Ammon's horn (tissue), 1 donor: Measurements from ENCODE around the gene WDFY4.

Source experiments
- DNase-seq: peaks from one replicate; pipeline ENCODE4 v3.0.0-alpha.2; 2016; ENCODE audit warnings: low spot score

The WDFY4 gene

DNA sequence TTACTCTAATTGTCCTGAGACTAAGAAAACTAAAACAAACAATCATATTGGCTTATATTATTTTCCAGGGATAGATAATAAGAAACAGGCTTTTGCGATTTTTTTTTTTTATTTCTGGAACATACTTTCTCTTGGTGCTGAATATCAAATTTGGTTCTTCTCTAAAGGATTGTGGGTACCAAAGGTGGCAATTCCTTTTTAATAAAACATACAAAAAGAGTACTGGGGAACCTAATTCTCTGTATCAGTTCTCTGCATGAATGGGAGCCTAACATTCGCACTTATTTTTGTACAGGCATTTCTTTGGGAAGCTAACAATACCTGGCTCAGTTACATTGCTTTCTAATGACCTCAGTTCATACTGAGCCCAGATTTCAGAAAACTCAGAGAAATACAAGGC is 222.2 kb downstream of the WDFY4 start:
- DNase-seq: no peak

DNA sequence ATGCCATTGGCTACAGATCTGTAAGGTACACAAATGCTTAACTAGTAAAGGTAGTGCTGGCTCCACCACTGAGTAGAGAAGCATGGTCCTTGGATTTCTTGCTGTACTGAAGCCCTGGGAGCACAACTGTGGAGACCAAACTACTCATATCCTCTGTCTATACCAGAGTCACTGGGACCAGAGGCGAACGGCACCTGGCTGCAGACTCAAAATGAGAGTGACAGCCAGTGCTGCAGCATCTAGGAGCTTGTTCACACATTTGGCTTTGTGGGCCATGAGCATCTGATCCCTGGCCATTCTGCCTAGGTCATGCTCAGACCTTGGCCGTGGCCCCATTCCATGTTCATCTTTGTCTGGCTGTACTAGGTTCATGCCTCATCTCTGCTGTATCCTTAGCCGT is 223.1 kb downstream of the WDFY4 start:
- DNase-seq: no peak

DNA sequence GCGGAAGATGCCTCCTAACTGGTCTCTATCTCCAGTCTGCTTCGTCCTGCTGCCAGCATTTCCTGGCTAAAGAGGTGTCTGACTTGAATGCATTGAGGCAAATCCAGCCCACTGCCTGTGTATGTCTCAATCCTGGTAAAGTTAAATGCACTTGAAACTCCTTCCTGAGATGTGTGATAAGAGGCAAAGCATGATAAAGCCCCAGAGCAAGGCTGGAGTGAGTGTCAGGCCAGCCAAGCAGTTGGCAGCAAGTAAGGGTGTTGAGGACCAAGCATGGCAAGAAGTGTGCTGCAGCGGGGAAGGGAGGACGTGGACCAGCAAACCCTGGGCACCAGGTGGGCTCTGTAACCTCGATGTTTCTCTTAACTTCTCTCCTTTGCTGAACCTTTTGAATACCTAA is 225.9 kb downstream of the WDFY4 start:
- DNase-seq: no peak

DNA sequence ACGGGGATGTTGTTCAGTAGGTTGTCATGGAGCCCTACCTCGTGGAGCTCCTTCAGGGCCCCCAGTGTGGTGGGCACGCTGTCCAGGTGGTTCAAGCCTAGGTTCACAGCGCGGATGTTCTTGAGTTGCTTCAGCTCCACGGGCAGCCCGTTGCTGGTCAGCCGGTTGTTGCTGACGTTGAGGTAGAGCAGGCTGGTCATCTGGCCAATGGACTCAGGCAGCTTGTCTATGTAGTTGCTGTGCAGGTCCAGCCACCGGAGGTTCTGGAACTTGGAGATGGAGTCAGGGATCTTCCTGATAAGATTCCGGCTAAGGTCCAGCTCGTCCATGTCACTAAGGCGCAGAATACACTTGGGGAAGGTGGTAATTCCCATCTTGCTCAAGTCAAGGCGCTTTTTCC is 229.0 kb downstream of the WDFY4 start:
- no peak for DNase-seq

DNA sequence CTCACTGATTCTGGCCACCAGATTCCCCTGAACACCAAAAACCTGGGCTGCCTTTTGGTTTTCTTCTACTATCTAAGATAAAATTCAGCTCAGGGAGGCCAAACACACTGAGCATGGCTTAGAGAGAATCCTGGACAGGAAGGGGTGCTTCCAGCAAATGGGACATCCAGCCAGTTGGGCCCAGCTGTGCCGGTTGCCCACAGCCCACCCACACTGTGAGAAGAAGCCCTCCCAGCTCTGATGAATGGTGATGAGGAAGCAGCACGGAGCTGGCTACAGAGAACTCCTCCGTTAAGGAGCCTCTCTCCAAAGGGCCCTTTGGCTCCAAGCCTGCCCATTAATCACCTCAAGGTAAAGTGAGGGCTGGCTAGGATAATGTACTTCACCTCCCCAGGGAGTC is 239.1 kb downstream of the WDFY4 start:
- no peak for DNase-seq

DNA sequence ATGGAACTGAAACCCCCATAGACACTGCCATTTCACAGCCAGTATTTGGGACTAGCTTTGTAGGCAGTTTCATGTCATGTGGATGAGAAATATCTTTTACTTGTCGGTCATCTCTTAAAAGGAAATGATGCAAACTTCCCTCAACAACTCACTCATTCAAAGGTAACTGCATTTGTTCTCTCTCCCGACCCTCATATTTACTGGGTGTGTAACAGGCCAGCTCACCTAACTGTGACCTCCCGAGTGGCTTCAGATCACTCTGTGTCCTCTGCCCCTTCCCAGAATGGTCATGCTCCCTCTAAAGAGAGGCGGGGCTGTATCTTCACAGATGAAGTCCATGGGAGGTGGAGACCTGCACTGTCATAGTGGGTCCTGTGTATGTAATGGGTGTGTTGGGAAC is 240.3 kb downstream of the WDFY4 start:
- DNase-seq: no peak

DNA sequence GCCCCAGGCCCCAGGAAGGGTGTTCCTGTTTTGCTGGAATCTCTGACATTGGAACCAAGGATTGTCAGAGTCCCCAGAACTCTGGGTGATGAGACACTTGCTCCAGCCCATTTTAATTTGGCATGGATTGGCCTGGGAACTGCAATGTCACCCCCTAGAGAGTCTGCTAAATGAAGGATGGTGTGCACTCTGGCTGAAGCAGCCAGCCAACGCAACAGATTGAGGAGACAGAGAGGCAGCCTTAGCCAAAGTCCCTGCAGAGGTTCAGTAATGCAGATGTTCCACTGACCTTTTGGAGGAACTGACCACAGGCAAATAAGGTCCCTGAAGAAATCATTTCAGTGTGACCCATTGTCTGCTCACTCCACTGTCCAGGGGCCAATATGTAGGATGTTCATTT is 241.6 kb downstream of the WDFY4 start:
- DNase-seq: no peak

DNA sequence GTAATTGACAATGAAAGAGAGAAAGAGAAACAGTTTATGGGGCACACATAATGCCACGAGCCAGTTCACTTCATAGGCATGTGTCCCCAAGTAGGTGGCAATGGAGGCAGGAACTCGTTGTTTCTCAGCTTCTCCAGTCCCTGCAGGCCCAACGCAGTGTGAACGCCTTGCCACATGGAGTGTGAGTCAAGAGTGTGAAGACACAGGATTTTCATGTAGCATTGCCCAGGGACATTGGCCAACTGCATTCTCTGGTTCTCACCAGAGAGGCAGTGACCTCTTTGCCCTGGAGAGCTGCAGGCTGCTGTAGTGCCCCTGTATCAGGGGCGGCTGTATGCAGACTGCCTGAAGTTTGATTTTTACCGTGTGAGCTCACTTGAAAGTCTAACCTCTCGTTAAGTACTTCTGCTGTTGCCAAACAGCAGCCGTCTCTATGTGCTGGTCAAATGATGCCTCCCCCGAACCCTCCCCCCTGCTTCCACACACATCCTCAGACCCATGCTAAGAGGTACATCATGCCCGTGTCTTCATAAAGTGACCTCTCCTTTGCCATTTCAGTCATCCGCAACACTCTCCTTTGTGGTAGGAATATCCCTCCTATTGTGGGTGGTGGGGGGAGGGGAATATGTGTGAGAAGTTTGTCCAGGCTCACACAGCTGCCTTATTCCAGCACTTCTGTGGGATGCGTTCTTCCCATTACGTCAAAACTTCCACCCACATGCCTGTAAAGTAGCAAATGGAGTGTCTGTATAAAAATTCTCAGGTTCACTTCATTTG is 242.3 kb downstream of the WDFY4 start:
- no peak for DNase-seq

DNA sequence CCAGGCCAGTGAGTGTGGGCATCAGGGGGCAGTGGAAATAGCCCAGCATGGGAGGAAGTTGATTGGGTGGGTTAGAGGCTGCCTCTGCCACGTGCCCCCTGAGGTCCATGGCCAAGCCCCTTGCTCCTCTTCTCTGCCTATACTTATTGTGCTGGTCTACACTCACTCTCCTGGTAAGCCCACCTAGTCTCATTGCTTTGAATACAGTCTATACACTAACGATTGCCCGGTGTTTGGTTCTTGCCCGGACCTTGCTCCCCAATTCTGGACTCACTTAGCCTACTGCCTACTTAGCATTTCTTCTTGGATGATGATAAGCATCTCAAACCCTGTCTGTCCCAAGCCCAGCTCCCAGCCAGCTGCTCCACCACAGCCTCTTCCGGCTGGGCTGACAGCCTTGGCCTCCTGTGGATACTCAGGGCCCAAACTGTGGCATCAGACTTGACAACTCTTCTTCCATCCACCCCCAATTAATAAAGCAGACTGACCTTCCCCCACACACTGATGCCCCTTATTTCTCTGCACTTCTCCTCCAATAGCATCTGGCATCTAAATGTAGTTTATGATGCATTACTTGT is 244.8 kb downstream of the WDFY4 start:
- DNase-seq: no peak

DNA sequence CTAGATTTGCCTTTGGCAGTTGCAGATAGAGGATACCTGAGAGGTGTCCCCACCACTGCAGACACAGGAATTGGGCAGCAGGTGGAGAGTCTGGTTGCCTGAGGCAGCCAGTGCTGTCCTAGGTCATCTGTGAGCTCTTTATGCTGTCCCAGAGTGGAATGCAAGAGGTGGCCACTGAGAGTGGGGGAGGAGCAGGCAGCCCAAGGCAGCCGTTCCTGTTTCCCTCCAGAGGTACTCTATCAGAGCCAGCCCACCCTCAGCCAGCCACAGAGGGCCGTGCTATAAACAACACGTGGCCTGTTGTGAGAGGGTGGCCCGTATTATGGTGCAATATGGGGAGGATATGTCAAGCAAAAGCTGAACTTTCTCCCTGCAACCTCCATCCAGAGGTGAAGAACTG is 246.5 kb downstream of the WDFY4 start:
- DNase-seq: no peak

DNA sequence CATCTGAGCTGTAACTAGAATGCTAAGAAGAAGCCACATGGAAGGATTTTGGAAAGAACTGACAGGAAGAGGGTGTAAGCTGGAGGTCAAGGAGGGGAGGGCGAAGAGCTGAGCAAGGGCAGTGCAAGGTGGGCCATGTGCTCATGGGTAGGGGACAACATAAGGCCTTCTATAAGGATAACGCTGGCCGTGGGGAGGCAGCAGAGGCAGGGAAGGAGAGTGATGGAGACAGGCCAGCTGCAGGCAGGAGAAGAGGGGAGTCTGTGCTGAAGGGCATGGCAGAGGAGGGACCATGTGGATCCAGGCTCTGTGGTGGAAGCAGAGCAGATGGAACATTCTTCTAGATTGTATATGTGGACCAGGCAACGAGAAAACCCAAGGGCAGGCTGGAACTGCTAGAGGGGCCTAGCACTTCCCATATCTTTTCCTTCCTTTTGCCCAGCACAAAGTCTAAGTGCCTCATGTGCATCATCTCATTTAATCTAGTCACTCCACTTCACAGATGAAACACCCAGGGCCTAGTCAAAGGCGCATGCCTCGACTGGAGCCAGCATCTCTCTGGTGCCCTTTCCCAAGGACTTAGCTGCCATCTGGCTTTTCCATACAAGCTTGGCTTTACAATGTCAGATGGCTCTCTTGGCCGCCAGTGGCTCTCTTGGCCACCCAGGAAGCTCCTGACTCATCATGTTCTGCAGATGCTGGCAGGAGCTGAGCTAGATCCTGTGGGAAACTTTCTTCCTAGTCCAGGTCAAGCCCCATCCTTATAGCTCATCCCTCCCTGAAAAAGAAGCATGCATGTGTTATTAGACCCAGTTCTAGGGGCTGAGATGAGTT is 248.4 kb downstream of the WDFY4 start:
- DNase-seq: no peak

DNA sequence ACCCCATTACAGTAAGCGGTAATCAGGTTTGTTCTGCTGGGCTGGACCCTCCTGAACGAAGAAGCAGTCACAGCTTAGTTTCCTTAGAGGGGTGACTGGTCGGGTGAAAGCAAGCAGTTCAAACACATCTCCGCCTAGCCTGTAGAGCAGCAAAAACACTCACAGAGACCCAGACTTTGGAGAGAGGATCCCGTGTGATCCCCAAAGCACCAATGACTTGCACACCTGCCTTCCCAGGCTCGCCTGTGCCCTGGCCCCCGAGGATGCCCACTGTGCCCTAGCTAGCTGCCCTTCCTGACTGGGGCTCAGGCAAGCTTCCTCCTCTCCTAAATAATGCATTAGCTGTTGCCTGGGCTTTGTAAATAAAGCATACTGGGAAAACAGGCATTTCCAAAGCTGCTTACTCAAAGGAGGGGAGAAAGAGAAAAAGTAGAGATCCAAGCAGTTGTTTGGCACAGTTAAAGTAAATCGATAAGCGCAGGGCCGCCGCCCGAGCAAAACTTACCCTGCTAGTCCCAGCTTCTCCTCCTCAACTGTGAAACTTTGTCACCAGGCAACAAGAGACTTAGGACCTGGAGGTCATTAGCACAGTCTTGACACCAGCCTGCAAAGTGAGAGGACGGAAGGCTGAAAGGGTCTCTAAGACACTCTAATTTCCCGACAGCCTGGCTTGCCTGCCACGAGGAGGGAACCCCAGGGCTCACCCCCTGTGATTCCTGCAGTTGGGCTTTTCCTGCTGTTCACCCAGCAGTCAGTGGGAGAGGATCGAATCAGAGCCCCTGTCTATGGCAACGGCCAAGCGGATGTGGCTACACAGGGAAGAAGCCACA is 250.2 kb downstream of the WDFY4 start:
- DNase-seq: no peak

DNA sequence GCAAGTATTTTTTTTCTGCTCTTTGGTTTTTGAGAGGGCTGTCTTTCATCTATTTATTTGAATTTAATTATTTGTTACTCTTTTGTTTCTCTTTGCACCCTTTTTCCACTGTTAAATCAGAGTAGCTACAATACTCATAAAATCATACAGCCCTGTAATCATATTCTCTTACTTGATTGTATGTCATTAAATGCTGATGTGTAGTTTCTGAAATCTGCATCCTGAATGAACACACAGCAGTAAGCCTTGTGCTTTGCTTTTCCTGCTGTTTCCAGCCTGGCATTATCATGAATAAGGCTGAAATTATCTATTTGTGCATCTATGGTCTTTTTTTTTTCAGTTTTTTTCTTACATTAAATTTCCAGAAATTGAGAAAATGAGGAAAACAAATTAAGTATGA is 250.9 kb downstream of the WDFY4 start:
- DNase-seq: no peak

DNA sequence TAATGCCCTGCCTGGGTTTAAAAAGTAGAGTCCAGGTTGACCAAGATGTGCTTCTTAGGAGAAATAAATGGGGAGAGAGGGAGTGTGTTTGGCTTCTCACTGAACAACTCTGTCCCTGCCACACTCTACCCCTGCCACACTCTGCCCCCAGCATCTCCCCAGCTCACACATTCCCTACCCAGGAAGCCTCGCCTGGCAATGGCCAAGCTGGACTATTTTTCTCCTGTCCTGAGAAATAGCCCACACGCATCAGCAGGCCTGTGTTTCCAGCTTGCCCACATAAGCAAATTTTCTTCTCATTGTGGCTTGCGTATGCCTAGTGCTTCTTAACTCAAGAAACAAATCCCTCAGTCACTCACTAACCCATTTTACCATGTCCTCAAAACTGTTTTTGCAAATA is 253.1 kb downstream of the WDFY4 start:
- DNase-seq: no peak

DNA sequence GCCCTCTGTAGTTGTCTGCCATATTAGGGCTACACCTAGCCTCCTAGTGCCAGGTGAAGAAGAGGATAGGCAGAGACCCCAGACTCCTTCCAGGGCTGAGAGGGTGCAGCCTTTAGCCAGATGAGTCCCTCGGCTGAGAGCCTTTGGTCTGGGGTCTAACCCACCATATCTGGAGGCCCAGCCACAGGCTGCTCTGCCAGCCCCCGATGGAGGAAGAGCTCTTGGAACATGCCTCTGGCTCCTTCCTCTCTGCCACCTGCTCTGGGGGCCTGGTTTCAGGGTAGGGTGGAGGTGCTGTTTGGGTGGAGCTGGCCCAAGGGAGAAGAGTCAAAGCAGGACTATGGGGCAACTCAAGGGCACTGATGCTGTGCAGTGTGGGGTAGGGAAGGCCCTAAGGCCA is 253.6 kb downstream of the WDFY4 start:
- DNase-seq: no peak

DNA sequence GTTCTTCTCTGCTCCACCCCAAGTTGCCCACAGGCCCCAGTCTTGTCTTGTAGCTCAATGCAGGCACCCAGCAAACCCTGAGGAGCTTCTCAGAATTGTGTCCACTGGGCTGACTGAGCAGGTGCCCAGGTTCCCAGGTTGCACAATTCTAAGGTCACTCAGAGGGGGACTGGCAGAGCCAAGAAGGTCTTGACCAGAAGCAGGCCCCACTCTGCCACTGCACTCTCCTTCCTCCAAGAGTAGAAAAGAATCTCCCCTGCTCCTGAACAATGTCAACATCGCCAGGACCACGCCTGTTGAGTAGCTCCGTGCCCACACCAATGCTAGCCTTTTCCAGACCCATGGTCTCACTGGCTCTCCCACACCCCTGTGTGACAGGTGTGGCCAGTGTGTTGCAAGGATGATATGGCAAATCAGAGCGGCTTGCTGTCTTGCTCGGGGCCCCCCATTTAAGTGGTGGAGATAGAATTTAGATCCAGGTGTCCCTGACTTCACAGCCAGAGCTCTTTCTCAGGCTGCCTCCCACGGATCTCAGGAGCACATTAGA is 254.4 kb downstream of the WDFY4 start:
- no peak for DNase-seq

DNA sequence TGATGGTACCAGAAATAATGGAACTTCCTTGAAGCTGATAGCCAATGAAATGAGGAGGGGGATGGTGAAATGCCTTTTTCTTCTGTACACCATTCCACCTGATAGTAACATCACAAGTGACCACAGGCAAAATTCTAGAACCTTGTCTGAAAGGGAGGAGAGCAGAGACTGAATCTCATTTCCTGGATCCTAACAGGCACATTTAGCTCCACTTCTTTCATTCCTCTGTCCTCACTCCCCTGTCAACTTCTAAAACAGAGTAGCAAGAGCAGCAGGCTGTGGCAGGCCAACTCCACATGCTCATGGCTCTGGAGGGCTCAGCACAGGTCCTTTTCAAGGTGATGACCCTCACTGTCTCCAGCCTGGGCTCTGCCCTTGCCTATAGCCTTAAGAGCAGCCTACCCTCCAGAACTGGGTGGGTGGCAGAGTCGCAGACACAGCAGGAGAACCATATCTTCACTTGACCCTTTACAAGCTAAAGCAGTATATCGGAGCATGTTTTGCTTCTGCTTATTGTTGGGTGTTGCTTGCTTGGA is 255.2 kb downstream of the WDFY4 start, which contains the start of gene LRRC18:
LRRC18 (minus strand) TSS at position 51 of the 536 bp plus-strand sequence. CDS start 25,685 bp downstream, outside the sequence.
- DNase-seq: no peak

DNA sequence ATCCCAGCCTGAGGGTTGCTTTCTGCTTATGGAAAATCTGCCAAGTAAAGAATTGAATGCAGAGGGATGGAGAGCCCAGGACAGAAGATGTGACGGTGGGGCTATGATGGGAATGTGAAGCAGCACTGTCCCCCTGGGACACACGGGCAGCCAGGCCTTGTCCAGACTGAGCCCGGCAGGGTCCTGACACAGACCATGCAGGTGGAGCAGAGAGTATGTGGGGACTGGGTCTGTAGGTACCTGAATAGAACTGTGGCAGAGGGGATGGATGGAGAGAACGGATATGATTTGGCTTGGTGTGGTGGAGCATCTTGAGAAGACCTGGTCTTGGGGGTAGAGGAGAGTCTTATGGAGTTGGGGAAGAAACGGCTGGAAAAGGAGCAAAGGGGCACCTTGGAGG is 255.7 kb downstream of the WDFY4 start:
- DNase-seq: no peak

DNA sequence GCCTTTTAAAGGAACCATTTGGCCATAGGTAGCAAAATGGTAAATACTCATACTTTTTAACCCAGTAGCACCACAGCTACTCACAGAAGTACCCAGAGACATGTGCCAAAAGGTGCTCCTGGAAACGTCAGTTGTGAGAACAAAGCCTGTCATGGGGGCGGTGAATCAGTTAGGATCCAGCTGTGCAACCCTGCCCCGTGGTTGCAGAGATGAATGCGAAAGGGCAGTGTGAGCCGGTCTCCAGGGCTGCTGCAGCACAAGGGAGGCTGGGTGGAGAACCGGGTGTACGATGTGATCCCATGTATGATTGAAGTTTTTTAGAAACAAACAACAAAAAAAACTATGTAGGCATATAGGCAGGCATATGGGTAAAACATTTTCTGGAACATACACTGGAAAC is 256.3 kb downstream of the WDFY4 start:
- DNase-seq: no peak

DNA sequence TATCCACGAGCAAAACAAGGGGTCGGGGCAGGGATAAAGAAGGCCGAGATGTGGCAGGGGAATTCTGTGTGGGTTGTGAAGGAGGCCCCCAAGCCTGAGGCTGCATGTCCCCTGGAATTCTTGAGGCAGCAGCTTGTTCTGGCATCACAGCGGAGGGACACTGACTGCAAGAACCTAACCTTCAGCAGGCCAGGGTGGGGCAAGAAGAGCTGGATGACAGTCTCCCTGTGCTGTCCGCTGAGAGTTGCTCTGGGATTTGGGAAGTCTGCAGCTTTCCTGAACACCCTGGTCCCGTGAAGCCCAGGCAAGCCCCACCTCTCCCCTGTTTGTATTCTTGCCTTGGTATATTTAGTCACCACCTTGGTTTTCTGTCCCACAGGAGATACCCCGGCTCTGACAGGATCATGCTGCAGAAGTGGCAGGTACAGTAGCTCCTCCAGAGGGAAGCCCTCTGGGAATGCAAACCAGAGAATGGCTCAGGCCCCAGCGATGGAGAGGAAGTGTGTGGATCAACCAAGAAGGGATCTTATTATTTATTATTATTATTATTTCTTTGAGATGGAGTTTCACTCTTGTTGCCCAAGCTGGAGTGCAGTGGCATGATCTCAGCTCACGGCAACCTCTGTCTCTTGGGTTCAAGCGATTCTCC is 256.9 kb downstream of the WDFY4 start:
- DNase-seq: no peak

DNA sequence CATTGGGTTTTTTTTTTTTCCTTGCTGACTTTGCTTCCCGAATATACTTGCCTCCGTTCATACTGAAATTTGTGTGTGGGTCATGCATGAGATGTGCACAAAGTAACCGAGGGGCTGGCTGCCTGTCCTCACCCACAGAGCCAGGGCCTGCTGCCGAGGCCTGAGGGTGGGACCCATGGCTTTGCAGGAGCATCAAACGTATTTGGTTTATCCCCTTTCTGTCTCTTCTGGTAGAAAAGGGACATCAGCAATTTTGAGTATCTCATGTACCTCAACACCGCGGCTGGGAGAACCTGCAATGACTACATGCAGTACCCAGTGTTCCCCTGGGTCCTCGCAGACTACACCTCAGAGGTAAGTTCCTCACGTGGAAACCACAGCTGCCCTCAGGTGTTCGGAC is 258.4 kb downstream of the WDFY4 start:
- DNase-seq: no peak
